GM19397 (cell line): Measurements from ENCODE around the gene LIME1.

Source experiments
- ATAC-seq: cut with Tn5 transposase; IDR thresholded peaks from one replicate; pipeline ENCODE4 v1.9.1; 2021; ENCODE audit warnings: mild to moderate bottlenecking, moderate library complexity; ENCODE audit not compliant: unreplicated experiment

LIME1 gene

DNA sequence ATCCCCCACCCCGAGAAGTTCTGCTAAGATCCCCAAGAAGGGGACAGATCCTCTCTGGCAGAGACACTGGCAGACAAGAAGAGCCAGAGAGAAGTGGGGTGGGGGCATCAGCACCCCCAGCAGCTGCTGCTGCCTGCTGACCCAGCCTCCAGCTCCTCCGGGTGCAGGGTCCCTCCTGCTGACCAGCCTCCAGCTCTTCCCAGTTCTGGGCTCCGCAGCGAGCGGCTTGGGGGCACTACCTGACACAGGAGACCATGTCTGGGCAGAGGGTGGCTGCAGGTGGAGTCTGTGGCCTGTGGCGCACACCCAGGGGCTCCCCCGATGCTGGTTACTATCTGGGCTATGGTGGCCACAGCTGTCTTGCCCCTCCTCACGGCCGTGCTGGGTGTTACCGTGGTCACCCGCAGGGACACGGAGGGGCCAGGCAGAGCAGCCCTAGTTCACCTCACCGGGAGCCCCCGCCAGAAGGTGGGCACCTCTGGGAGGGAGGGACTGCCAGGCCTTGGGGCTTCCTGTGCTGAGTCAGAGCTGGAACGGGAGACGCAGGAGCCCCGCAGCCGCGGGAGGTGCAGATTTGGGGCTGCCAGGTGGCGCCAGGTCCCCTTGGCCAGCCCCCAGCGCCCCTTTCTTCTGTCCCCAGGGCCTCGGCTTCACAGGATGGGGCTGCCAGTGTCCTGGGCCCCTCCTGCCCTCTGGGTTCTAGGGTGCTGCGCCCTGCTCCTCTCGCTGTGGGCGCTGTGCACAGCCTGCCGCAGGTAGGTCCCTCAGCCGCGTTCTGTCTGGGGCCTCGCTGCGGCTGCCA is 630 bp downstream of the LIME1 start:
- no peak for ATAC-seq

DNA sequence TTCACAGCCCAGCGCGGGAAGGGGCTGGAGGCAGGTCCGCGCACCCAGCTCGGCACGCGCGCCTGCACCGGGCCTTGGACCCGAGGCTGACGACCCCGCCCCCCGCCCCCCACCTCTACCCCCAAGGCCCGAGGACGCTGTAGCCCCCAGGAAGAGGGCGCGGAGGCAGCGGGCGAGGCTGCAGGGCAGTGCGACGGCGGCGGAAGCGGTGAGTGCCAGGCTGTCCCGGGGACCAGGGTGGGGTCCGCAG is 1.2 kb downstream of the LIME1 start:
- ATAC-seq, result no peak

DNA sequence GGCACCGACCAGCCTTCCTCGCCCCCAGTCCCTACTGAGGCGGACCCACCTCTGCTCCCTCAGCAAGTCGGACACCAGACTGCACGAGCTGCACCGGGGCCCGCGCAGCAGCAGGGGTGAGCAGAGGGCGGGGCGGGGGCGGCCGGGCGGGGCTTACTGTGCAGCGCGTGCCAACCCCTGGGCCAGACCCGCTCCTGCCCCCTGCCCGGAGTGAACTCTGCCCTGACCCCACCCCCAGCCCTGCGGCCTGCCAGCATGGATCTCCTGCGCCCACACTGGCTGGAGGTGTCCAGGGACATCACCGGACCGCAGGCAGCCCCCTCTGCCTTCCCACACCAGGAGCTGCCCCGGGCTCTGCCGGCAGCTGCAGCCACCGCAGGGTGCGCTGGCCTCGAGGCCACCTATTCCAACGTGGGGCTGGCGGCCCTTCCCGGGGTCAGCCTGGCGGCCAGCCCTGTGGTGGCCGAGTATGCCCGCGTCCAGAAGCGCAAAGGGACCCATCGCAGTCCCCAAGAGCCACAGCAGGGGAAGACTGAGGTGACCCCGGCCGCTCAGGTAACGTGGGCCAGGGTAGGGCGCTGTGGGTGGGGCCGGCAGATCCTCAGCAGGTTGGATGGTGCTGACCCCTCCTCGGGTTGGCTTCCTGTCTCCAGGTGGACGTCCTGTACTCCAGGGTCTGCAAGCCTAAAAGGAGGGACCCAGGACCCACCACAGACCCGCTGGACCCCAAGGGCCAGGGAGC is 1.7 kb downstream of the LIME1 start:
- ATAC-seq, result no peak

DNA sequence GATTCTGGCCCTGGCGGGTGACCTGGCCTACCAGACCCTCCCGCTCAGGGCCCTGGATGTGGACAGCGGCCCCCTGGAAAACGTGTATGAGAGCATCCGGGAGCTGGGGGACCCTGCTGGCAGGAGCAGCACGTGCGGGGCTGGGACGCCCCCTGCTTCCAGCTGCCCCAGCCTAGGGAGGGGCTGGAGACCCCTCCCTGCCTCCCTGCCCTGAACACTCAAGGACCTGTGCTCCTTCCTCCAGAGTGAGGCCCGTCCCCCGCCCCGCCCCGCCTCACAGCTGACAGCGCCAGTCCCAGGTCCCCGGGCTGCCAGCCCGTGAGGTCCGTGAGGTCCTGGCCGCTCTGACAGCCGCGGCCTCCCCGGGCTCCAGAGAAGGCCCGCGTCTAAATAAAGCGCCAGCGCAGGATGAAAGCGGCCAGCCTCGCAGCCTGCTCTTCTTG is 2.2 kb downstream of the LIME1 start:
- ATAC-seq, result no peak

DNA sequence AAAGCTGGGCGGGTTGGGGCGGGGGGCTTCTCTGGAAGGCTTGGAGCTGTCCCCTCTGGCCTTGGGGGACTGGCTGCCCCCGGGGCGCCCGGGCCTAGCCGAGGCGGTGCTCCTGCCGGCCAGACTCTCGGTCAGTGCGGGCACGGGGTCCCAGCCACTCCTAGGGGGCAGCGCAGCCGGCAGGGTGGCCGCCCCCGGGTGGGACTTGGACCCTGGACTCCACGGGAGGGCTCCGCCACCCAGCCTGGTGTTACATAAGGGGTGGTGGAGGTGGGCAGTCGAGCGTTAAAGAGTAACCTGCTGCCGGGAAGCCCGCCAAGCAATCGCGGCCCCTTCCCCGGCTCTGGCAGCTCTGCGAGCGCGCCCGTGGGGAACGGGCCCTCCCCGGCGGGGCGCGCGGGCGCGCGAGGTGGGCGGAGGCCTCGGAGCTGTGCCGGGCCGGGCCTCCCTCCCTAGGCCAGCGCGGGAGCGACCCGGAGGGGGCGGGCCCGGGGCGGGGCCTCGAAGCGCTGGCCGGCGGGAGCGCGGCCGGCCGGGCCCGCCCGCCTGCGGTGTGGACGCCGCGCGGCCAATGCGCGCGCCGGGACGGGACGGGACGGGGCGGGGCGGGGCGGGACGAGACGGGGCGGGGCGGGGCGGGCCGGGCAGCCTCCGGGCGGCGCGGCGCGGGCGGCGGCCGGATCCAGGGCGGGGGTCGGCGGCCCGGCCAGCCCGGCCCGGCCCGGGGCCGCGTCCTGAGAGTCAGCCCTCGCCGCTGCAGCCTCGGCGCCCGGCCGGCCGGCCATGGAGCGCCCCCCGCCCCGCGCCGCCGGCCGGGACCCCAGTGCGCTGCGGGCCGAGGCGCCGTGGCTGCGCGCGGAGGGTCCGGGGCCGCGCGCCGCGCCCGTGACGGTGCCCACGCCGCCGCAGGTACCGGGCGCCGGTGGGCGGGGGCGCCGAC is 2.9 kb downstream of the LIME1 start, which contains the start of gene SLC2A4RG:
Gene SLC2A4RG (plus strand): TSS at position 647 of the 940 bp plus-strand sequence. CDS start 137 bp downstream, at position 784.
- ATAC-seq, result peak; percentile 39

GRCh38 chr20:63740070-63740626 is 3.7 kb downstream of the LIME1 start:
- peak; percentile 10 for ATAC-seq

DNA sequence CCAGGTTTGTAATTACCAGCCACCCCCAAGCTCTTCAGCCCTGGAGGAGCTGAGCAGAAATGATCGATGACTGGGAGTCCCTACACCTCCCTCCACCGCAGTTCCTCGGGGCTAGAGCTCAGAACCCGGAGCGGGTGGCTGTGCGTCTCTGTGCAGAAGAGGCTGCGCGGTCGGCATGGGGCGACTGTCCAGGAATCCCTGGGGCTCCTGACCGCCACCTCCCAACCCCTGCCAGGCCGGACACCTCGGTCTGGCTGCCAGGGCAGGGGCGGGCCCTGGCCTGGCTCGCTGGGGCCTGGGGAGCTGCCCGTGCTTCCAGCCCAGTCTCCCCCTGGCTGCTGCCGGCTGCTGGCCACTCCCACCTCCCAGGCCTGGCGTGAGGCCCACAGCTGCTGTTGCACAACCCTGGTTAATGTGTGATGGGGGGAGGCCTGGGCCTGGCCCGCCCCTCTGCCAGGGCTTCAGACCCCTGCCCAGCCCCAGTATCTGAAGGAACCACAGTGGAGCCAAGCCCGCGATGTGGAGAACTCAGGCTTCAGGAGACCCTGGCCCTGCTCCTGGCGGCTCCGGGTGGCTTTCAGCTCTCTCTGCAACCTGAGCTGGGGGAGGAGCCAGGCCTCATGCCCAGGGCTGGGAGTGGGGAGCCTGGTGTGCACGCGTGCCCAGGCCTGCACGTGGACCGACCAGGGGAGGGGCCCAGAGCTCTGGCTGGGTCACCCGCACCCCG is 4.3 kb downstream of the LIME1 start:
- ATAC-seq, result no peak

- no peak for ATAC-seq
These were observed 4.9 kb downstream of the LIME1 start for GRCh38 chr20:63741354-63741675.

DNA sequence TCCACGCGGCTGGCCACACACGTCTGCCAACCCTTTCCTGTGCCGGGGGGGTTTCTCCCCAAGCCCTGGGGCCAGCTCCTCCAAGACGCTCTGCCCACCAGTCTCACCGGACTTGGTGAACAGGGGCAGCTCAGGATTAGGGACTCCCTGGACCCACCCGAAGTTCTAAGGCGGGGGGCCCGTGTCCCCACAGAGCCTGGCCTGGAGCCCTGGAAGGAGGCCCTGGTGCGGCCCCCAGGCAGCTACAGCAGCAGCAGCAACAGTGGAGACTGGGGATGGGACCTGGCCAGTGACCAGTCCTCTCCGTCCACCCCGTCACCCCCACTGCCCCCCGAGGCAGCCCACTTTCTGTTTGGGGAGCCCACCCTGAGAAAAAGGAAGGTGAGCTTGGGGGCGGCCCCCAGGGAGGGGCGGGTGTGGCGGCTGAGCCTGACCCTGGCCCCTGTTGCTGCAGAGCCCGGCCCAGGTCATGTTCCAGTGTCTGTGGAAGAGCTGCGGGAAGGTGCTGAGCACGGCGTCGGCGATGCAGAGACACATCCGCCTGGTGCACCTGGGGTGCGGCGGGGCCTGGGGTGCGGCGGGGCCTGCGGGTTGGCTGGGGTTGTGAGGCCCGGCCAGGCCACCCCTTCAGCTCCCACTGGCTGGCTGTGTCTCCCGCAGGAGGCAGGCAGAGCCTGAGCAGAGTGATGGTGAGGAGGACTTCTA is 5.4 kb downstream of the LIME1 start:
- no peak for ATAC-seq

GRCh38 chr20:63742381-63743024 is 6.0 kb downstream of the LIME1 start:
- ATAC-seq, result no peak

GRCh38 chr20:63743210-63743970 is 6.9 kb downstream of the LIME1 start:
- ATAC-seq, result no peak

GRCh38 chr20:63744158-63744557 is 7.7 kb downstream of the LIME1 start:
- no peak for ATAC-seq

GRCh38 chr20:63744574-63745423 is 8.3 kb downstream of the LIME1 start:
- no peak for ATAC-seq

DNA sequence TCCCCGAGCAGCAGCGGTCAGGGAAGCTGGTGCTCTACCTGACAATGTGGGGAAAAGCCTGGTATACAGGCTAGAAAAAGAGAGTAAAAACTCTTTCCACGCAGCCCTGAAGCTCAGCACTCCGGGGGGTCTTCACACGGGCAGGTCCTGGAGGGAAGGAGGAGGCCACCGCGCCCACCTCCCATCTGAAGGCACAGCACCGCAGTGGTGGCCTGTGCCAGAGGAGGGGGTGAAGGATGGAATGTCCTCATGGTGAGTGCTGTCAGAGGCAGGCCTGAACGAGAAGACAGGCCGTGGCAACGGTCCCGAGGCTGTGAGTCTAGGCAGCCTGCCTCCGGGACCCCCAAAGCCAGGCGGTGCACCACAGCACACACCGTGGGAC is 9.0 kb downstream of the LIME1 start:
- ATAC-seq, result no peak

GRCh38 chr20:63745961-63746731 is 9.7 kb downstream of the LIME1 start:
- ATAC-seq, result no peak

DNA sequence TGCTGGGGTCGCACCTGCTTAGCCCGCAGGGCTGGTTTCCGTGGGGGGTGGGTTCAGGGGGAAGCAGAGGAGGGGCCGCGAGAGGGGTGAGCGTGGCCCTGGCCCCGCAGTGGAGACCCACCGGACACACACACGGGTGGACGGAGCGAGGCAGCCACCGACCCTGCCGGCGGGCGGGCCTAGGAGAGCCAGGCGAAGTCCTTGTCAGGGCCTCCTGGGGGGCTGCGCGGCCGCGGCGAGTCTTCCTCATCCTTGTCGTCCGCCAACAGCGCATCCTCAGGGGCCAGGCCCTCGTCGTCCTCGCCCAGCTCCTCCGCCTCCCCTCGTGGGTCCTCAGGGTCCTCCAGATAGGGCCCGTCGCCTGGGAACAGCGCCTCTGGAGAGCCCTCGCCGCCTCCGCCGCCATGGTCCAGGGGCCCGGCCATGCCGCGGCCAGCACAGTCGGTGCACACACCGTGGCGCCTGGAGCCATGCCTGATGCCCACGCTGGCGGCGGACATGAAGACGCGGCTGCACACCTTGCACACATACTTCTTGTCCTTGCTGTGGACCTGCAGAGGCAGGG is 10.4 kb downstream of the LIME1 start:
- ATAC-seq, result no peak

- ATAC-seq, result no peak
These were observed 11.2 kb downstream of the LIME1 start for GRCh38 chr20:63747622-63748069.
